ENCODE data around the gene DAB1. TPM values are rescaled to one million over a fixed set of nuclear protein-coding genes. Genes with fewer than 3 reads are reported as not detected.

DAB1 gene
- total and polyA plus RNA-seq, 12 donors = 0.04 to 2.1 (median 0.59) TPM; not detected in 2

- DNase-seq = peak in 1 of 7 donors; percentile 51
- no peak for TF ChIP-seq CTCF (IDR thresholded peaks at IDR 0.05)
- no peak for TF ChIP-seq POLR2A (IDR thresholded peaks at IDR 0.05)
- Histone ChIP-seq H3K36me3 (replicated peaks in 1 of 2) (no peaks in the 10 kb centered on the region), H3K27me3 (no peaks in the 10 kb centered on the region), H3K4me3 (no peak overlapping the region), H3K4me1 (replicated peaks in 1 of 2) (no peaks in the 10 kb centered on the region), H3K27ac (no peak overlapping the region), H3K9me3 (replicated peaks in 1 of 3) (no peaks in the 10 kb centered on the region)
- intact Hi-C loops (cut with DNase I) = no loop called here
- WGBS, 4 donors = 64 to 77% (median 68%) methylated on average over 6 of the region's 6 CpGs
Observed at GRCh38 chr1:57218487-57219079, 205.3 kb downstream of the DAB1 start.

- no peaks in the 10 kb centered on the region for H3K36me3 ChIP-seq (replicated peaks in 1 of 2)
- H3K9me3 ChIP-seq (replicated peaks in 1 of 3) = no peaks in the 10 kb centered on the region
- H3K4me3 ChIP-seq = no peak overlapping the region
- DNase-seq = no peak
- H3K27ac ChIP-seq = no peak overlapping the region
- intact Hi-C loops (cut with DNase I) = no loop called here
- no peaks in the 10 kb centered on the region for H3K4me1 ChIP-seq (replicated peaks in 1 of 2)
- 82 to 92% (median 87%) methylated on average over 7 of the region's 7 CpGs for WGBS, 4 donors
- H3K27me3 ChIP-seq = no peaks in the 10 kb centered on the region
- TF ChIP-seq POLR2A (IDR thresholded peaks at IDR 0.05) (no peak), CTCF (IDR thresholded peaks at IDR 0.05) (no peak)
Observed at GRCh38 chr1:57217905-57218304, 206.0 kb downstream of the DAB1 start.

- H3K27me3 ChIP-seq = no peaks in the 10 kb centered on the region
- DNase-seq = no peak
- 72 to 76% (median 75%) methylated on average over 5 of the region's 5 CpGs for WGBS, 4 donors
- H3K9me3 ChIP-seq (replicated peaks in 1 of 3) = no peaks in the 10 kb centered on the region
- no peak for TF ChIP-seq POLR2A (IDR thresholded peaks at IDR 0.05)
- TF ChIP-seq CTCF (IDR thresholded peaks at IDR 0.05) = no peak
- no peak overlapping the region for H3K4me3 ChIP-seq
- H3K27ac ChIP-seq = no peak overlapping the region
- H3K36me3 ChIP-seq (replicated peaks in 1 of 2) = no peaks in the 10 kb centered on the region
- no peaks in the 10 kb centered on the region for H3K4me1 ChIP-seq (replicated peaks in 1 of 2)
- intact Hi-C loops (cut with DNase I) = no loop called here
Observed at GRCh38 chr1:57214951-57215575, 208.8 kb downstream of the DAB1 start.

- 66 to 86% (median 80%) methylated on average over 2 of the region's 2 CpGs for WGBS, 4 donors
- no peak overlapping the region for H3K27ac ChIP-seq
- TF ChIP-seq POLR2A (IDR thresholded peaks at IDR 0.05) = no peak
- no peaks in the 10 kb centered on the region for H3K36me3 ChIP-seq (replicated peaks in 1 of 2)
- H3K4me3 ChIP-seq = no peak overlapping the region
- intact Hi-C loops (cut with DNase I) = no loop called here
- no peaks in the 10 kb centered on the region for H3K4me1 ChIP-seq (replicated peaks in 1 of 2)
- H3K9me3 ChIP-seq (replicated peaks in 1 of 3) = no peaks in the 10 kb centered on the region
- H3K27me3 ChIP-seq = no peaks in the 10 kb centered on the region
- no peak for DNase-seq
Observed at GRCh38 chr1:57210881-57211280, 213.0 kb downstream of the DAB1 start.

- no peak for DNase-seq
- H3K9me3 ChIP-seq (replicated peaks in 1 of 3) = no peaks in the 10 kb centered on the region
- TF ChIP-seq POLR2A (IDR thresholded peaks at IDR 0.05) (no peak), CTCF (IDR thresholded peaks at IDR 0.05) (no peak)
- no peaks in the 10 kb centered on the region for H3K36me3 ChIP-seq (replicated peaks in 1 of 2)
- WGBS, 4 donors = 93 to 96% (median 95%) methylated on average over 1 of the region's 1 CpG
- no peaks in the 10 kb centered on the region for H3K4me1 ChIP-seq (replicated peaks in 1 of 2)
- H3K4me3 ChIP-seq = no peak overlapping the region
- intact Hi-C loops (cut with DNase I) = no loop called here
- no peaks in the 10 kb centered on the region for H3K27me3 ChIP-seq
- no peak overlapping the region for H3K27ac ChIP-seq
Observed at GRCh38 chr1:57209495-57209894, 214.4 kb downstream of the DAB1 start.
